ENCODE results near the gene PDIA6. TPM values are rescaled to one million over a fixed set of nuclear protein-coding genes. Genes with fewer than 3 reads are reported as not detected.

The PDIA6 gene
- total RNA-seq, 1 experiment from 2014 or later, result 149 TPM

GRCh38 chr2:10772201-10772867, 40.3 kb downstream of the PDIA6 start:
- Histone ChIP-seq H4K20me1 (ENCODE audit: insufficient read depth) (no peaks in the 10 kb centered on the region), H3K4me2 (ENCODE audit: low read length) (no peak overlapping the region), H3K36me3 (ENCODE audit: control insufficient read depth in 1 of 2, insufficient read depth in 2 of 2, low read length in 2 of 2) (no peaks in the 10 kb centered on the region), H3K9me2 (ENCODE audit: insufficient read depth) (no peaks in the 10 kb centered on the region), H3K9ac (ENCODE audit: low read length) (no peak overlapping the region), H3K79me2 (ENCODE audit: insufficient read depth, low read length) (no peaks in the 10 kb centered on the region), H2AFZ (ENCODE audit: low read depth, low read length, poor library complexity, severe bottlenecking) (no peak overlapping the region), H3K4me1 (ENCODE audit: control insufficient read depth in 1 of 2, insufficient read depth in 2 of 2, low read length in 2 of 2) (peaks cover 0 to 6% of the 10 kb centered on the region in 2 experiments; a peak in 1 of 4 replicates), H3K27ac (ENCODE audit: low read depth, low read length) (no peak overlapping the region), H3K27me3 (ENCODE audit: insufficient read depth, low read length) (no peaks in the 10 kb centered on the region), H3K9me3 (ENCODE audit: control insufficient read depth in 1 of 2, insufficient read depth in 1 of 2, low read depth in 1 of 2, low read length in 2 of 2) (no peaks in the 10 kb centered on the region), H3K4me3 (replicated peaks in 1 of 2; ENCODE audit: low read depth in 1 of 2, low read length in 2 of 2) (no peak overlapping the region)
- ATAC-seq, result no peak
- POLR2A ChIA-PET, result no interaction called here
- no TSS peak for BruUV-seq (replicated peaks)
- intact Hi-C loops (cut with micrococcal nuclease), result no loop called here
- no peak for DNase-seq (ENCODE audit: low read depth, low spot score)
- TF ChIP-seq FOSL1 (IDR thresholded peaks at IDR 0.05; ENCODE audit: low read depth) (no peak), ATF3 (IDR thresholded peaks at IDR 0.05) (no peak), ELF1 (IDR thresholded peaks at IDR 0.05; ENCODE audit: borderline replicate concordance, low read depth) (no peak), POLR2AphosphoS5 (IDR thresholded peaks at IDR 0.05; ENCODE audit: low read depth, low read length) (no peak), EGR1 (IDR thresholded peaks at IDR 0.05; ENCODE audit: low read depth) (no peak), TCF7L2 (IDR thresholded peaks at IDR 0.05; ENCODE audit: borderline replicate concordance, extremely low read depth, insufficient read depth, insufficient read length) (no peak), SIN3A (IDR thresholded peaks at IDR 0.05; ENCODE audit: low read depth) (no peak), SRF (IDR thresholded peaks at IDR 0.05; ENCODE audit: low read depth) (no peak), POLR2A (IDR thresholded peaks at IDR 0.05; ENCODE audit: borderline replicate concordance, extremely low read depth, insufficient read depth, insufficient read length) (no peak), RAD21 (IDR thresholded peaks at IDR 0.05; ENCODE audit: low read depth) (no peak), ZNF274 (IDR thresholded peaks at IDR 0.05; ENCODE audit: low read depth, low read length) (no peak), SP1 (IDR thresholded peaks at IDR 0.05; ENCODE audit: low read depth) (no peak)
- CTCF ChIA-PET, result no interaction called here
- RAD21 ChIA-PET (ENCODE audit: low non-redundant PET in 1 of 2, low total read pairs in 2 of 2, uncharacterized antibody in 2 of 2, unreplicated experiment in 2 of 2), result no interaction called here

GRCh38 chr2:10771786-10772185, 40.8 kb downstream of the PDIA6 start:
- Histone ChIP-seq H3K9ac (ENCODE audit: low read length) (no peak overlapping the region), H3K36me3 (ENCODE audit: control insufficient read depth in 1 of 2, insufficient read depth in 2 of 2, low read length in 2 of 2) (no peaks in the 10 kb centered on the region), H2AFZ (ENCODE audit: low read depth, low read length, poor library complexity, severe bottlenecking) (no peak overlapping the region), H3K4me2 (ENCODE audit: low read length) (no peak overlapping the region), H3K9me3 (ENCODE audit: control insufficient read depth in 1 of 2, insufficient read depth in 1 of 2, low read depth in 1 of 2, low read length in 2 of 2) (no peaks in the 10 kb centered on the region), H3K4me1 (ENCODE audit: control insufficient read depth in 1 of 2, insufficient read depth in 2 of 2, low read length in 2 of 2) (peaks cover 0 to 6% of the 10 kb centered on the region in 2 experiments; a peak in 1 of 4 replicates), H4K20me1 (ENCODE audit: insufficient read depth) (no peaks in the 10 kb centered on the region), H3K27ac (ENCODE audit: low read depth, low read length) (no peak overlapping the region), H3K79me2 (ENCODE audit: insufficient read depth, low read length) (no peaks in the 10 kb centered on the region), H3K27me3 (ENCODE audit: insufficient read depth, low read length) (no peaks in the 10 kb centered on the region), H3K9me2 (ENCODE audit: insufficient read depth) (no peaks in the 10 kb centered on the region), H3K4me3 (replicated peaks in 1 of 2; ENCODE audit: low read depth in 1 of 2, low read length in 2 of 2) (no peak overlapping the region)
- ChIA-PET CTCF (no interaction called here), POLR2A (no interaction called here), RAD21 (ENCODE audit: low non-redundant PET in 1 of 2, low total read pairs in 2 of 2, uncharacterized antibody in 2 of 2, unreplicated experiment in 2 of 2) (no interaction called here)
- intact Hi-C loops (cut with micrococcal nuclease), result no loop called here
- no peak for DNase-seq (ENCODE audit: low read depth, low spot score)
- TF ChIP-seq ELF1 (IDR thresholded peaks at IDR 0.05; ENCODE audit: borderline replicate concordance, low read depth) (no peak), SIN3A (IDR thresholded peaks at IDR 0.05; ENCODE audit: low read depth) (no peak), JUND (IDR thresholded peaks at IDR 0.05) (no peak), FOSL1 (IDR thresholded peaks at IDR 0.05; ENCODE audit: low read depth) (no peak), YY1 (IDR thresholded peaks at IDR 0.05; ENCODE audit: extremely low read depth, insufficient replicate concordance, low read depth, low read length) (no peak)
- no TSS peak for BruUV-seq (replicated peaks)
- no peak for ATAC-seq
